Transverse colon (tissue), 4 donors: ENCODE results near the gene MGLL.

Experiments
- CTCF ChIP-seq, 5 experiments: fragments of 200-600 bp in 3 of 5; fragments of 450-650 bp in 2 of 5; sonication (generic) in 3 of 5; IDR thresholded peaks; 1 replicate in 2 of 5; 2 replicates in 3 of 5; pipeline ENCODE4 v1.5.1; 2016 to 2017; ENCODE audit warnings: antibody characterized with exemption in 5 of 5, inconsistent platforms in 3 of 5, mild to moderate bottlenecking in 2 of 5, moderate library complexity in 1 of 5
- POLR2A ChIP-seq: fragments of 450-650 bp; IDR thresholded peaks from one replicate; pipeline ENCODE4 v1.6.1; 2016; ENCODE audit warnings: antibody characterized with exemption, mild to moderate bottlenecking, moderate library complexity
- POLR2AphosphoS5 ChIP-seq, 3 donors: sonication (generic); formaldehyde crosslinking; IDR thresholded peaks; one replicate each; pipeline ENCODE4 v1.6.1; 2016; ENCODE audit warnings: antibody characterized with exemption in 3 of 3

GRCh38 chr3:127788451-127788909, 33.8 kb downstream of the MGLL start:
- TF ChIP-seq CTCF (IDR thresholded peaks at IDR 0.05) = no peak
- TF ChIP-seq POLR2A = no peak
- no peak for TF ChIP-seq POLR2AphosphoS5 (IDR thresholded peaks at IDR 0.05)
